Dermis microvascular lymphatic vessel endothelial cell (primary cell): ENCODE data around the gene ZNF836. TPM values are rescaled to one million over a fixed set of nuclear protein-coding genes. Genes with fewer than 3 reads are reported as not detected.

Source experiments
- total RNA-seq: library from RNA; depleted of rRNA; stranded (reverse); fragments of >200 nt; gene quantifications from 2 replicates; pipeline ENCODE4 v1.2.1, GENCODE V29; 2014

The ZNF836 gene
- total RNA-seq, 1 donor from 2014 or later: 7.8 TPM

Other genes starting within 250 kb of the ZNF836 start
- 6.9 and 8.1 TPM in 2 replicates for gene ZNF613, start 244.1 kb downstream of the ZNF836 start, total RNA-seq
- 7.1 and 8.5 TPM in 2 replicates for gene ZNF350, start 184.8 kb downstream of the ZNF836 start, total RNA-seq
- gene ZNF615, start 163.4 kb downstream of the ZNF836 start, total RNA-seq: 5.4 and 9.5 TPM in 2 replicates
- 8.3 and 9.4 TPM in 2 replicates for gene ZNF614, start 143.2 kb downstream of the ZNF836 start, total RNA-seq
- gene ZNF432, start 122.8 kb downstream of the ZNF836 start, total RNA-seq: 4.5 and 4.9 TPM in 2 replicates
- 6.8 and 8.2 TPM in 2 replicates for gene ZNF841, start 75.9 kb downstream of the ZNF836 start, total RNA-seq
- gene ZNF616, start 31.7 kb downstream of the ZNF836 start, total RNA-seq: 5.4 and 7.7 TPM in 2 replicates
- 95.0 and 163 TPM in 2 replicates for gene PPP2R1A, start 18.4 kb upstream of the ZNF836 start, total RNA-seq
- gene ZNF766, start 98.0 kb upstream of the ZNF836 start, total RNA-seq: 5.4 and 10.4 TPM in 2 replicates
- gene ZNF480, start 125.5 kb upstream of the ZNF836 start, total RNA-seq: 3.2 and 5.2 TPM in 2 replicates
- gene ZNF610, start 164.6 kb upstream of the ZNF836 start, total RNA-seq: 1.7 and 2.0 TPM in 2 replicates
- gene ZNF880, start 198.3 kb upstream of the ZNF836 start, total RNA-seq: 18.0 and 19.0 TPM in 2 replicates
- gene ZNF528, start 226.2 kb upstream of the ZNF836 start, total RNA-seq: 7.3 and 9.1 TPM in 2 replicates